MV-4-11 (cell line): ENCODE data around the gene KCNK7.
A peak's percentile ranks its signal among the peaks of the same experiment; 100 is the strongest.
"Not testable (repeated sequence)": the region's sequence is repeated elsewhere in the genome, so short reads cannot be mapped to it uniquely, and the experiment has no call there.

ENCODE experiments used
- DNase-seq: peaks from one replicate; lab custom pipeline; 2025; lab: John Stamatoyannopoulos, UW

The KCNK7 gene

DNA sequence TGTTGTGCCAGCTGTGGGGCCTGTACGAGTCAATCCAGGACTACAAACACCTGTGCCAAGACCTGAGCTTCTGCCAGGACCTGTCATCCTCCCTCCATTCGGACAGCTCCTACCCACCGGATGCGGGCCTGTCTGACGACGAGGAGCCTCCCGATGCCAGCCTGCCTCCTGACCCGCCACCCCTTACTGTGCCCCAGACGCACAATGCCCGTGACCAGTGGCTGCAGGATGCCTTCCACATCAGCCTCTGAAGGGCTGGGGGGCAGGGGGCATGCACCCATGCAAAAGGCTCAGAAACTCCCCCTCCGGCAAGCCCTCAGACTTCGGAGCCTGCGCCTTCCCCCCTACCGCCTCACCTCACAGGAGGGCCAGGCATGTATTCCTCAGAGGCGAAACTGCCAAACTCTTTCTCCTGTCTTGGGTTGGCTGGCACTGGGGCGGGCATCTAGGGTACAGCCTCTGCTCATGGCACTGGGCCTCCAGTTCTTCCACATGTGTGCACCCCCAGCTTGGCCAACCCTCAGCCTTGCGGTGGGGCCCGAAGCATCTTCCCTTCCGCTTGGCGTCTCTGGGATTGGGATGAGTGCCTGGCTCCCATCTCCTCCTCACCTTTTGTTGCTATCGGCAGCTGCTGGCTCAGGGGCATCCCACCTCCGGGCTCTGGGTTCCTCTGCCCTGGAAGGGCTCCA, 22.1 kb downstream of the KCNK7 start:
- no peak for DNase-seq

DNA sequence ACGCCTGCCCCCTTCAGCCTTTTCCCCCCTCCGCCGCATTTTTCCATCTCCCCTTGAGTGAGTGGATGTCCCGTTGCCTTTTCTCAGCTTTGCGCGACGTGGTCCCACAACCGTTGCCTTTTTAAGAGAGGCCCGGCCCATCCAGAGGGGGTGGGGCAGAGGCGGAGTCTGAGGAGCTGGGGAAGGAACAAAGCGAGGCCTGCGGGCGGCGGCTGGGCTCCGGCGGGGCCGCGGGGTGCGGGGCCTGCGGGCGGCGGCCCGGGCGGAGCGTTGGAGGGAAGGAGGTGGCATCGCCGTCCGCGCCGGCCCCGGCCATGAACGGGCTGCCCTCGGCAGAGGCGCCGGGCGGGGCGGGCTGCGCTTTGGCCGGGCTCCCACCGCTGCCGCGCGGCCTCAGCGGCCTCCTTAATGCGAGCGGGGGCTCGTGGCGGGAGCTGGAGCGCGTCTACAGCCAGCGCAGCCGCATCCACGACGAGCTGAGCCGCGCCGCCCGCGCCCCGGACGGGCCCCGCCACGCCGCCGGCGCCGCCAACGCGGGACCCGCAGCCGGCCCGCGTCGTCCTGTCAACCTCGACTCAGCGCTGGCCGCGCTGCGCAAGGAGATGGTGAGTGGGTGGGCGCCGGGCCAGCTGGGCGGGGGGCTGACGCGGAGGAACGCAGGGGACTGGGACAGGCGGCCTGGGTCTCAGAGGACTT, 23.1 kb downstream of the KCNK7 start, which contains the start of gene FAM89B:
Gene FAM89B, plus strand, starts transcription at position 183 of the 696 bp plus-strand sequence. Its CDS starts 132 bp downstream, at position 315.
- peak; percentile 83 for DNase-seq

DNA sequence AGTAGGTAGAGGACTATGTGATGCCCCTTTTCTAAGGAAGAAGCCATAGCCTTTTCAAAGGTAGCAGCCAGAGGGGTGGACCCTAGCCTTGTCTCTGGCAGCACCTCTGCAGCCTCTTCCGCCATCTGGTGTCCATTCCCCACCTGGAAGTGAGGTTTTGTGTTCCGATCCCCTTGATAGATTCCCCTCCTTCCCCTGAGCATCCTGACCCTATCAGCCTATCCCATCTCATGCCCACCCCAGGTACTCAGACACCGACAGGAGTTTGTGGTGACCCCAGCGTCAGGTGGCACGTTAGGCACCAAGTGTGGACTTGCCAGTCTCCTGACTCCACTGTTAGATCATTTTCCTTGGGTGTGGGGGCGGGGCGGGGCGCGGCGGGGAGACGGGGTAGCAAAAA, 23.7 kb downstream of the KCNK7 start:
- peak; percentile 39 for DNase-seq

DNA sequence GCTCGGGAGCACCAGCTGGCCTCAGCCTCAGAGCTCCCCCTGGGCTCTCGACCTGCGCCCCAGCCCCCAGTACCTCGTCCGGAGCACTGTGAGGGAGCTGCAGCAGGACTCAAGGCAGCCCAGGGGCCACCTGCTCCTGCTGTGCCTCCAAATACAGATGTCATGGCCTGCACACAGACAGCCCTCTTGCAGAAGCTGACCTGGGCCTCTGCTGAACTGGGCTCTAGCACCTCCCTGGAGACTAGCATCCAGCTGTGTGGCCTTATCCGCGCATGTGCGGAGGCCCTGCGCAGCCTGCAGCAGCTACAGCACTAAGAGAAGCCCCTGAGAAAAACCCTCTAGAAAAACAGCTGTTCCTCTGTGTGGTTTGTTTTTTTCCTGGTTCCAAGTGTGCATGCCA, 24.2 kb downstream of the KCNK7 start:
- DNase-seq: no peak

DNA sequence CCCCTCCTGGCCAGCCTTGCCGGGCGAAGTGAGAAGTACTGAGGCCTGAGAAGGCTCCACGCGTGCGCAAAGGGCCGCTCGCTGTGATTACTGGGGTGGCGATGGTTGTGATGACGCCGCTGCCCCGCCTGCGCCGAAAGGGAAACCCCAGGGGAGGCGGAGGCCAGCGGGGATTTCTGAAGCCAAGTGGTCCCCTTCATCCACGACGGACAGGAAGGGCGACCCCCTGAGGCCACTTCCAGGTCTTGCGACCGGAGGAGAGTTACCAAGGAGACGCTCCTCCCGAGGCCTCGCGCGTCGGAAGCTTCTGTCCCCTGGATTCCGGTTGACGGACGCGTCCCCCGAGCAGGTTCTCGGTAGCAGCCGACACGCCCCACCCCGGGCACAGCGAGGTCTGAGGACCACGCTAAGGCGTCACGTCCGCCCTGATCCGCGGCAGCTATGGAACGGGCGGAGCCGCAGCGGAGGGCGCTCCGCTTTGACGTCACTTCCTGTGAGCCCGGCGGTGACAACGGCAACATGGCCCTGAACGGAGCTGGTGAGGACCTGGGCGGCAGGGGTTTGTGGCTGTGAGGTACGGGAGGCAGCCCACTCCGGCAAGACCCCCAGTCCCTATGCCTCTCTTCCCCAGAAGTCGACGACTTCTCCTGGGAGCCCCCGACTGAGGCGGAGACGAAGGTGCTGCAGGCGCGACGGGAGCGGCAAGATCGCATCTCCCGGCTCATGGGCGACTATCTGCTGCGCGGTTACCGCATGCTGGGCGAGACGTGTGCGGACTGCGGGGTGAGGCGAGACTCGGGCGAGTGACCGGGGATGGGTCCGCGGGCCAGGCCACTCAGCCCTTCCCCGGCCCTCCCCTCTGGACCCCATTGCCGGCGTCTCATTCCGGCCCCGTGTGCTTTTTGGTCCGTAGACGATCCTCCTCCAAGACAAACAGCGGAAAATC, 25.4 kb downstream of the KCNK7 start, which contains the start of gene ZNRD2:
Gene ZNRD2, plus strand, starts transcription at position 505 of the 946 bp plus-strand sequence. Its CDS starts 15 bp downstream, at position 520.
- DNase-seq: peak; percentile 99

DNA sequence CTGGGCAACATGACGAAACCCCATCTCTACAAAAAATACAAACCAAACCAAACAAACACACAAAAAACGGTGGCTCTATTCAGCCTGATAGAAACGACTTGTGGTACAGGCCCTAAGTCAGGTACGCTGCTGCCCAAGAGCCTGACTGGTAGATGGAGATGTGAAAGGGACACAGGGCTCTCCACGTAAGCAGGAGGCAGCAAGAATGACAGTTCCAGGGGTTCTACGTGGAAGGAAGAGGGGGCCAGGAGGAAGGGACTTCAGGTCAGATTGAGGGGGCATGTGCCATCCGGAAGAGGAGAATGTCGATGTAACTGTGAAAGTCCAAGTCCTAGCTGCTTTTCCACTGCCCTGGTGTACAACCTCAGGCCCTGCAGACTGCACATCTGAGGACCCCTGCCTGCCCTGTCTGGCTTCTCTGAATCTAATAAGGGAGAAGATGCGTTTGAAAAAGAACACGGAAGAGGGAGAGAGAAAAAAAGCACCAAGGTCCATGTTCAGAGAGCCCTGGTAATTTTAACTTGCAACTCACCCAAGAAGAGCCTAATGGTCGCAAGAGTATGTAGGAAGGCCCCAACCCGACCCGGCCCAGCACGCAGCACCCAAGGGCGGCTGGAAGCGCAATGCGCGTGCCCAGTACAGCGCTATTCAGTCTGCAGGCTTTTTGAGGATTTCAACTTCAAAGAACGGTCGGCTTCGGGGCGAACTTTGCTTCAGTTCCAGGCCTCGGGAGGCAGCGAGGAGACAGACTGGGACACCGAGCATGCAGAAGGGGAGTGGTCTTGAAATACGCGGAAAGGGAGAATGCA, 26.2 kb downstream of the KCNK7 start:
- DNase-seq: no peak

DNA sequence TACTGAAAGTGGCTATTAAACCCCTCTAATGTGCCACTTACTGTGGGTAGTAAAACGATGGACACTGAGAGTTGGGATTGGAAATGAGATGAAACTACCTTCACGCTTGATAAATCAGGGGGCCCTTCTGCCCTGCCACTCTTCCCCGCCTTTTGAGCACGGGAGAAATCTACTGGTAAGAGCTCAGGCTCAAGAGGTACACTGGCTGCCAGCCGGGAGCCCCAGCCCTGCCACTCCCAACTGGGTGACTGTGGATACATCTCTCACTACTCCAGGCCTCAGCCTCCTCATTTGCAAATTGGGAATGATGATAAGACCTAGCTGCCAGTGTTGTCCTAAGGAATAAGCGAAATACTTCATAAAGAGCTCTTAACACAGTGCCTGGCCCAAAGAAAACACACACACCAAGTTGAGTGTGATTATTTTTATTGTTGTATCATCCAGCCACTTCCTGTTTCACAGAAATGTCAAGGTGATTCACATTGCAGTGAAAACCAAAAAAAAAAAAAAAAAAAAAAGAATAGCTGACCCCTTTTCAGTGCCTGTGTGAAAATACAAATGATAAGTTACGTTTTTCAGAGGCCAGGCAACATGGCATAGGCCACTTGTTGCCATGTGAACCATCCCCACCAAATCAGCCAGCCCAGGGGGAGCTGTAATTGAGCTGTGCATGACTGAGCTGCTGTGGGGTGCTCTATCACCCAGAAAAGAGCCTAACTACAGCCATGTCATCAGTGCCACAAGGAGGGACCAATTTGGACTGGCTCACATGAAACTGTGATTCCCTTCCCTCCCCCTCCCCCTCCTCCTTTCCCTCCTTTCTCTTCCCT, 29.8 kb downstream of the KCNK7 start:
- peak; percentile 18 for DNase-seq

DNA sequence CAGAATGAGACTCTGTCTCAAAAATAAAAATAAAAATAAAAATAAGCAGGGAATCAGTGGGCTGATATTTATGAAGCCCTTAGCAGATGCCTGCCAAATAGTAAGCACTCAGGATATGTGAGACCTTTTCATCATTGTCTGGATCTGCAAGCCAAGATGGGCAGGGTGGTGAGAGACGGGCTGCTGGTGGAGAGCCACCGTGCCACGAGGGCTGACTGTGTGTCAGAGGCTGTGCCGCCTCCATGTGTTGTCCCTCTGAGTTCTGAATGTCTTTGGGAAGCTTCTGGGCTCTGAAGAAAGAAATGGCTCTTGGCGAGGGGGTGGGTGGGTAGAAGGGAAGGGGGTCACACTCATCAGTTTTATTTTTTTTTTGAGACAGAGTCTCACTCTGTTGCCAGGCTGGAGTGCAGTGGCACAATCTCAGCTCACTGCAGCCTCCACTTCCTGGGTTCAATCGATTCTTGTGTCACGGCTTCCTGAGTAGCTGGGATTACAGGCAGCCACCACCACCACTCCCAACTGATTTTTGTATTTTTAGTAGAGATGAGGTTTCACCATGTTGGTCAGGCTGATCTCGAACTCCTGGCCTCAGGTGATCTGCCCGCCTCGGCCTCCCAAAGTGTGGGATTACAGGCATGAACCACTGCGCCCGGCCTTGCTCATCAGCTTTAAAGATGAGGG, 30.6 kb downstream of the KCNK7 start:
- DNase-seq: not testable (repeated sequence)

DNA sequence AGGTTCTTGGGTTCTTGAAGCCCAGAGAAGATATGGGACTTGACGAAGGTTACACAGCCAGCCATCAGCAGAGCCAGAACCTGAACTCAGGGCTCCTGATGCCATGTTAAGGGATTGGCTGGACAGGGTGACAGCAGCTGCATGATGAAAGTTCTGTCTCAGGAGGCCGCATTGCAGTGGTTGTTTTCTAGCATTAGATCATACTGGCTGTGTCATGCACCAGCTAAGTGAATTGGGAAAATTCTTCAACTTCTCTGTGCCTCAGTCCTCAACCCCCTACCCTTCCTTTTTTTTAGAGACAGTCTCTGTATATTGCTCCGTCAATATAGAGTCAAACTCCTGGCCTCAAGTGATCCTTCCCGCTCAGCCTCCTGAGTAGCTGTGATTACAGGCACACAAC, 32.0 kb downstream of the KCNK7 start:
- no peak for DNase-seq

DNA sequence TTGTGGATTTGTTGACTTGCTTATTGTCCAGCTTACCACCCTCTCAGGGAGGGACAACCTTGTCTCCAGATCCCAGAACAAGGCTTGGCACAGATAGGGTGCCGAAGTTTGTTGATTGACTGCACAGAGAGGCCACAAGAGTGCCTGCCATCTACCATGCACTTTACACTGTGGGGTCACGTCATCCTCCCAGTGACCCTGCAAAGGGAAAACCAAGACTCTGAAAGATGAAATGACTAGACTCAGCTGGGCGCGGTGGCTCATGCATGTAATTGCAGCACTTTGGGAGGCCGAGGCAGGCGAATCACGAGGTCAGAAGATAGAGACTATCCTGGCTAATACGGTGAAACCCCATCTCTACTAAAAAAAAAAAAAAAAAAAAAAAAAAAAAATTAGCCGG, 32.8 kb downstream of the KCNK7 start:
- DNase-seq: no peak

DNA sequence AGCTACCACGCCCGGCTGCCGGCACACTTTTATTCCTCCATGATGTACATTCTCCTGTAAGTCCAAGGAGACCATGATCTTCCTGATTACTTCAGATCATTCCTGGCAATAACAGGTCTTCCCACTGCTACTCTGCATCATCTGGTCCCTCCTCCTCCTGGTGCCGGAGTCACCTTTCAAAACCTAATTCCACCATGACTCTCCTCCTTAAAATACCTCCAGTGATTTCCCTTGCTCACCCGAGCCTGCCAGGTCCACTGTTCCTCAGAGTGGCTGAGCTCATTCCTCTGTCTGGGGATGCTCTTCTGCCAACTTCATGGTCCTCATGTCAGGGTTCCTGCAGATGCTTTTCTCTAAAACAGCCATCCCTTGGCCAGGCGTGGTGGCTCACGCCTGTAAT, 33.6 kb downstream of the KCNK7 start:
- no peak for DNase-seq

DNA sequence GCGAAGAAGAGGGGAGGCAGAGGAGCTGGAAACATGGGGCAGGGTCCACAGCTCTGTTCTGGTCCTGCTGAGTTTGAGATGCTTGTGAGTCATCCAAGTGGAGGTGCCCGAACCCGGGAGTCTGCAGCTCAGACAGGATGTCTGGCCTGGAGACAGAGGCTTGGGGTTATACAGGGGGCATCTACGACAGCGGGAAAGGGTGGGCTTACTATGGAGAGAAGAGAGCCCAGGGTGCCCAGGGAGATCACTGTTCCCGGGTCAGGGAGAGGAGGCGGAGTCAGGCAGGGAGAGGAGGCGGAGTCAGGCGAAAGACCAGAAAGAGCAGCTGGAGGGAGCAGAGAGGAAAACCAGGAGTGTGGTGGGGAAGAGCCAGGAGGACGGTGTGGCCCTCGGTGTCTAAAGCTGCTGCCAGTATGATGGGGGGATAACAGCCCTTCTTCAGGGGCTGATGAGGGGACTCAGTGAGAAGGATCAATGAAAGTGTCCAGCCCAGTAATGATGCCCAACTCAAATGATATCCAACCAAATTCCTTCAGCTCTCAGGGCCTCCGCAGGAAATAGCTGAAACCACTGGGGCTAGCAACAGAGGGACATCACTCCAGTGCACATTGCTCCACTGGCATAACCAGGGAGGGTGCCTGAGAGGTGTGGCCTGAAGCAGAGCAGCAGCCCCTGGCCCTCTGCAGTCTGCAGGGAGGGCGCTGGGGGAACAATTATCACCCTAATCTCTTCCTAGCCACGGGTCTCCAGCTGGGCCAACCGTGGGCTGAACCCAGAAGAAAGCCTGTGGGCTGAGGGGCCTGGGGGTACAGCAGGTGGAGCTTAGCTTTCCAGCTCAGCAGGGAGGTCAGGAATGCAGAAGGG, 34.8 kb downstream of the KCNK7 start:
- DNase-seq: no peak

DNA sequence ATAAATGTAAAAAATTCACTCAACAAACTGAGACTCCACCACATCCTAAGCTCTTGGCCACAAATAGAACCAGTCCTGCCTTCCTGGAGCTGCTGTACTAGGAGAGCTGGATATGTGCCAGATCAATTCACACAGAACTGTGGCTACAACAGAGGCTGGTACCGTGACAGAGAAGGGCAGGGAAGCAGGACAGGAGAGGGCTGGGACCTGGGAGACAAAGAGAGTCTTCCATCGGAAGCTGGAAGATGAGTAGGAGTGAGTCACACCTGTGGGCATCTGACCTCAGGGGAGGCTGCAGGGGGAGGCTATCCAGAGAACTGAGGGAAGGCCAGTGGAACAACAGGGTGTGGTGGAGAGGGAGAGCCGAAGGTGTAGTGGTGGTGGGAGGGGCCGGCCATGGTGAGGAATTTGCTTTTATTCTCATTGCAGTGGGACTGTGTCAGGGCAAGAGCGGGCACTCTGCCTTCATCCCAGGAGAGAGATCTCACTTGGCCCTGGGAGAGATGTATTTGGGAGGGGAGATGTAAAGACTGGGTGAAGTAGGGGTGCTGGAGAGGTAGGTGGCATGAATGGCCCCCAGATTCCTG, 35.6 kb downstream of the KCNK7 start:
- DNase-seq: no peak

DNA sequence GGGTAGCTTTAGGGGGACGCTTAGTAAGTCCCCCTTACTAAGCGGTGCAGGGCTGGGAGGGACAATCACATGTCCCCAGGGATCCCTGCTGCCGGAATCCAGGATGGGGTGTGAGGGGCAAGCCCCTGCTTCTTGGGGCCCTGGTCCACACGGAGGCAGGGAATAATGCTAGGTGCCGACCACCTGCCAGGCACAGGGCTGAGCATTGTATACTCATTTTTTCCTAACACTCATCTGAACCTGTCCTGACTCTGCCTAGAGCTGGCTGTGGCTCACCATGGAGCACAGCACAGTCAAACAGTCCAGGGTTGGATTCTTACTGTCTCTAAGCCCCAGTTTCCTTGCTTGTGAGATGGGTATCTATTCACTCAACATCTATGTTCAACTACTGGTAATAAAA, 36.1 kb downstream of the KCNK7 start:
- DNase-seq: no peak

DNA sequence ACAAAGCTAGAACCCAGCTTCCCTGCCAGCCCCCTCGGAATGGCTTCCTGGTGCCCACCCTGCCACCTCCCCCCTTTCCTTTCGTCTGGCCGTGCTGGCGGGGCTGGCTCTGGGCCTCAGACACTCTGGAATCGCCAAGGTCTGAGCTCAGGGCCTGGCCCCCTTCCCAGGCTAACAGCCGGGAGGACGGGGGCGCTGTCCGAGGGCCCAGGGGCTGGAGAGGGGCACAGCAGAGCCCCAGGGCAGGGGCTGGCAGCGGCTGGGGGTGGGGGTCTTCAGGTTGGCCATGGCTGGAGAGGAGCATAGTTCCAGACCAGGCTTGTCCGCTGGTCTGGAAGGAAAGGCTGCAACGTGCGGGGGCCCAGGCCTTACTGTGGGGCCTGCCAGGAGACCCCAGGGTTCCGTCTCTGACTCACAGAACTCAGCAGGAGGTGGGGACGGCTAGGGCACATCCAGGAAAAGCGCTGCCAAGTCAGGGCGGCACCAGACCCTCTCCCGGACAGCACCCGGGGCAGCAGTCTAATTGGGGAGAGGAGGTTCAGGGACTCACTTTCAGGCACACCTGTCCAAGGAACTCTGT, 36.6 kb downstream of the KCNK7 start:
- DNase-seq: no peak

DNA sequence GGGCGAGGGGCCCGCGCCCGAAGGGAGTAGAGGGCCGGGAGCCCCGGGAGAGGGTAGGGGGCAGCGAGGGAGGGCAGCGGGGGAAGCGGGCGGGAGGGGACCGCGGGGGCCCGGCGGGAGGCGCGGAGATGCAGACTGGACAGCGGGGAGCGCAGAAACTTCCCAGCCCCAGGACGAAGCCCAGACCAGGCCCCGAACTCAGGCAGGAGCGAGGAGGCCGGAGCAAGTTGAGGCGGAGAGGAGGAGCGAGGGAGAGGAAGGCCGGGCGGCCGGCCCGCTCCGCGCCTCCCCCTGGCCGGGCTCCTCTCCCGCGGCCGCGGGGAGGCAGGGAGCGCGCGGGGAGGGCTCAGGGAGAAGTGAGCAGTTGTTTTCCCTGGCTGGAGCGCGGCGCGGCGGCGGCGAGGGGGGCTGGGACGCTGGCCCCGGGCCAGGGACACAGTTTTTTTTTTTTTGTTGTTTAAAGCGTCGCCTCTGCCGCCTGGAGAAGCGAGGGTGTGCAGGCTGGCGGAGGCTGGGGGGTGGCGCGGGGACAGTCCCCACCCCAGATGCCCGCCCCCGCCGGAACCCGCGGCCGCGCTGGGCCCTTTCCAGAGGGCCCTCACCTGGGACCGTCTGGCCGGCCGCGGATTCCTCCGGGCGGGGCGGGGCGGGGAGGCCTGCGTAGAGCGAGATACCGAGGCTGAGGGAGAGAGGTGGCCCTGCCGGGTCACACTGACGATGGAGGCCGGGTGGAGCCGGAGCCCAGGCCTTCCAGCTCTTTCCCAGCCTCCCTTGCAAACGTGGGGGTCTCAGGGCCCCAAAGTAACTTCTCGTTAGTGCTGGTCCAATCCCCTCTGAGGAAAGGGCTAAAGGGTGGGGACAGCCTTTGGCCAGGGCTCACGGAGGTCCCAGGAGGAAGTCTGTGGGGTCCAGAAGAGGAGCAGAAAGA, 37.3 kb downstream of the KCNK7 start, which contains the start of gene LTBP3:
Gene LTBP3, minus strand, starts transcription at position 358 of the 928 bp plus-strand sequence. CDS start 400 bp downstream, outside the sequence.
- DNase-seq: peak; percentile 39
